Keratinocyte (primary cell): ENCODE results near the gene AFF4.

ENCODE experiments used
- CTCF ChIP-seq, 3 experiments: IDR thresholded peaks in 1 of 3; conservative IDR thresholded peaks in 1 of 3; optimal IDR thresholded peaks in 1 of 3; 2 replicates in 2 of 3; 3 replicates in 1 of 3; pipeline versions ENCODE3 to v1.5.1; 2011; ENCODE audit warnings: low read length in 3 of 3, mild to moderate bottlenecking in 3 of 3, moderate library complexity in 2 of 3, control low read depth in 1 of 3, inconsistent platforms in 1 of 3; ENCODE audit not compliant: insufficient read depth in 2 of 3; ENCODE audit errors: extremely low read depth in 1 of 3
- EZH2 ChIP-seq: IDR thresholded peaks from one replicate; pipeline ENCODE4 v1.6.1; 2012; ENCODE audit warnings: inconsistent platforms, mild to moderate bottlenecking, low read length, moderate library complexity

- TF ChIP-seq CTCF (optimal IDR thresholded peaks at IDR 0.05 in 1 of 3, IDR thresholded peaks at IDR 0.05 in 1 of 3, conservative IDR thresholded peaks at IDR 0.05 in 1 of 3; ENCODE audit: extremely low read depth in 1 of 3, insufficient read depth in 2 of 3, low read length in 3 of 3) = no peak
- no peak for TF ChIP-seq EZH2
Measured at GRCh38 chr5:132916086-132916485, 47.3 kb downstream of the AFF4 start.
